Activated naive CD4-positive, alpha-beta T cell treated with anti-CD3 and anti-CD28 coated beads, Interleukin-2, amount 50 U/mL, for 16 hours (primary cell): ENCODE results near the gene ACTL8.

Experiments used
- DNase-seq: peaks from one replicate; pipeline ENCODE4 v3.0.0-alpha.2; 2020

ACTL8 gene

GRCh38 chr1:17772615-17773212 lies 17.6 kb downstream of the ACTL8 start:
- no peak for DNase-seq

- no peak for DNase-seq
Measured at GRCh38 chr1:17773591-17774326, 18.6 kb downstream of the ACTL8 start.

GRCh38 chr1:17774452-17774851 lies 19.3 kb downstream of the ACTL8 start:
- DNase-seq: no peak

DNA sequence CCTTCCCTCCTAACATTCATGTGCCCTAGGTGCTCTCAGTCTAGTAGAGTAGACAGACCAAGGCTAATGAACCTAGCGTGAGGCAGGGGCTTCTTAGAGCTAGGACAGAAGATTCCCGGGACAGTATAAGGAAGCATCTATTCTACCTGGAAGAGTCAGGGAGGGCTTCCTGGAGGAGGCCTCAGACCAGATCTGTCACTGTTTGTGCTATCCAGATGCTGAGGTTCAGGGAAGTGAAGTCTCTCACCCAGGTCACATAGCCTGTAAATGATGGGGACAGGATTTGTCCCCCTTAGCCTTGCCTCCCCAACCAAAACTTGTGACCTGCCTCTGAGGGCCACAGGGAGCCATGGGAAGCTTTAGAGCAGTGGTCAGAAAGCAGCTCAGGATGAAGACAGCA lies 20.7 kb downstream of the ACTL8 start:
- no peak for DNase-seq

DNA sequence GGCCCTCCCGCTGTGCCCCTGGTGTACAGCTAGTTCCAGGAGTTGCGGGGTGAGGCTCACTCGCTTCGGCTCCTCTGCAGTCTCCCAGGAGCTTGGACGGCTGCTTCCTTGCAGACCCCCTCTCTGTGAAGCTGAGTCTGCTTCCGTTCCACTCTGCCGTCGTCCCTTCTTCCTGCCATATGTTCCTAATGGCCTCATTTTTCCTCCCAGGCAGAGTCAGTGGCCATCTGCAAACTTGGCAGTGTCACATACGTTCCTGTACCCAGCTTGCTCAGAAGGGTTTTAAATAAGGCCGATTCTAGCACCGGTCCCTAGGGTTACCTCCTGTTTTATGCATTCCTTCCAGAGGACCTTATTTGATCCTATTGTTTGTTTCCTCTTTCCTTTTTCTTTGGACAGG lies 21.3 kb downstream of the ACTL8 start:
- DNase-seq: no peak

GRCh38 chr1:17777330-17777729 lies 22.2 kb downstream of the ACTL8 start:
- DNase-seq: no peak

DNA sequence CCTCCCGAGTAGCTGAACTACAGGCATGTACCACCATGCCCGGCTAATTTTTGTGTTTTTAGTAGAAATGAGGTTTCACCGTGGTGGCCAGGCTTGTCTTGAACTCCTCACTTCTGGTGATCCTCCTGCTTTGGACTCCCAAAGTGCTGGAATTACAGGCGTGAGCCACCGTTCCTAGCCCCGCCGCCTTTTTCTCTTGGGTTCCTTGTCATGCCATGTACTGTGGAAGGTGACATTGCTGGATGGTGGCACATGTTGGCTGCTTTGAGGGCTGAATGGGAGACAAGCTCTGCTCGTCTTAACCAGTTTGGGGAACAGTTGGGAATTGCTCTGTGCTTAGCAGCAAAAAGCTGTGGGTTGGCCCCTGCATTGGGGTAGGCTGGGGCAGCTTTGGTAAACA lies 22.7 kb downstream of the ACTL8 start:
- DNase-seq: no peak

- DNase-seq: no peak
Measured at GRCh38 chr1:17780916-17781315, 25.8 kb downstream of the ACTL8 start.

DNA sequence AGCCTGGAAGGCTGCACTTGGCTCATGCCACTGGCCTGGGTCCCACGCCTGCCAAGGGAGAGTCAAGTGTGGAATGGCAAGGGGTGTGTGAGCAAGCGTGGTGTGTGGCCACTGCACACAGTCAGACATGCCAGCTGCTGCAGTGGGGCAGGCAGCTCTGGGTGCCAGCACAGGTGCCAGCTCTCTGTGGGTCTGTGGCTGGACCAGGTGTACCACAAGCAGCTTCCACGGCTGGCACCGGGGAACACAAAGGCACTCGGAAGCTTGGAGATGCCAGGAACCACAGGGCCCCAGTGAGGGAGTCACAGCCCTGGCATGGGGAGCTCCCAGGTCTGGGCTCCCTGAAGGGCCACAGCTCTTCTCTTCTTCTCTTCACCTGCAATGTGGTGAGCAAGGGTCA lies 34.8 kb downstream of the ACTL8 start:
- DNase-seq: no peak

DNA sequence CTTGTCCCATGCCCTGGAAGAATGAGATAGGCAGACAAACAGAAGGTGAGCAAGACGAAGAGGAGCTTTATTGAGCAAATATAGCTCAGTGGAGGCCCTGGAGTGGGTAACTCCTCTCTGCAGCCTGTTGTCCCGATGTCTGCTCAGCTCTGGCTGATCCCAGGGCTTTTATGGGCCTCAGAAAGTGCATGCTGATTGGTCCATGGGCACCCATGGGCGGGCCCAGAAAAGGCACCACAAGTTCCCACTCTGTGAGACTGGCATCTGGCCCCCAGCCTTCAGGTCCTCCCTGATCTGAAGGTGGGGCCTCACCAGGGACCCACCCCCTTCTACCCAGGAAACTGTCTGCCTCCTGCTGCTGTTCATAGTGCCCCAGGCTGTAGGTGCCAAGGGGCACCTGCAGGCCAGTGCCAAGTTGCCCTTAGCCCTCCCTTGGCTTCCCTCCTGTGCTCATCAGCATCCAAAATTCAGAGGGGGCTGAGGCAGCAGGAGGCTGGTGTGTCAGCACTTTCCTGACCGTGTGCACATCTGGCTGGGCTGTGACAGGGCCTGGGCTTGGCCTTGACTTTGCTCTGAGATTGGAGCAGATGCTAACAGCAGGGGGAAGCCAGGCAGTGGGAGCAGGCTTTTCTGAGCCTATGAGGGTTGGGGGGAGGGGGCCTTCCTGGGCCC lies 35.4 kb downstream of the ACTL8 start:
- DNase-seq: no peak

- DNase-seq: no peak
Measured at GRCh38 chr1:17791055-17791390, 35.9 kb downstream of the ACTL8 start.

- no peak for DNase-seq
Measured at GRCh38 chr1:17791480-17791879, 36.3 kb downstream of the ACTL8 start.

DNA sequence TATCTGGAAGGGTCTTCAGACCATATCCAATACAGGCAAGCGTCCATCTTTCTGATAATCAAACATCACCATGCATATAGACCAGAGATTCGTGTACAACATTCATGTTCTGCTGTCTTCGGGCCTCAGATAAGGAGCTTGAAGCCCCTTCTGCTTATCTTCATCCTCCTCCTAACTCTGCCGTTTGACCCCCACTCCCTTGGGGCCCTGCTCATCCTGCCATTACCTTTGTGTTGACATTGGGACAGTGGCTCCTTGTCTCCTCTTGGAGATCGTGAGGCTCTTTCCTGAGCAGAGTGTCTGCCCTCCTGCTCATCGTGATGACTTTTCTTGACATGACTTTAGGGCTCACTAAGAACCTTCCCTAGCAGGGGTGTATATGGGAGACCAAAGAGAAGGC lies 37.3 kb downstream of the ACTL8 start:
- DNase-seq: no peak

DNA sequence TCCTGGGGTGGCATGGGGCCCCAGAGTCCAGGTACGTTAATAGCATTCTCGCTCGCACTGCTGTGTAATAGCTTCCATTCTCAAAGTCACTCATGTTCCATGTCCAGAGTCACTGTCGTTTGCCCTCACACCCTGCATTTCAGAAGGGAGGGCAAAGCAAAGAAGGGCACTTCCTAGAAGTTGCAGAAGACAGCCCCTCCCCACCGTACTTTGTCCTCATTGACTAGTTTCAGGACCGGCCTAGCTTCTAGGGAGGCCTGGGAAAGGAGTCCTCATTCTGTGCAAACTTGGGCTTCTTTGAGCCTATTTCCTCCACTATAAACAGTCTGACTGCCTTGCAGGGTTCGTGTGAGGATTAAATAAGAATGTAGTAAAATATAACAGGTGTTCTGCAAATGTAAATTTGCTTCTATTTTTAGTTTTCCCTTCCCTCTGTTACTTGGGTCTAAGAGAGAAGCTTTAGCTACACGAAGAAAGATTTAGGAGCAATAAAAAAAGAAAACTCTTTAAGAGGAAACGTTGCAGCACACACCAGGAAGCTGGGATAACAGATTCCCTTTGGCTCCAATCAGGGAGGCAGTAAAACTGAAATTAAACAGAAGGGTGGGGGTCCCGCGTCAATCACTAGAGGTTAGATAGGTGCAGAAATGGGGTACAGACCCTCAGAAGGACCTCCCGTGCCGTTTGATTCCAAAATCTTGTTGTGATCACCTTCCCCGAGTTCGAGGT lies 40.1 kb downstream of the ACTL8 start:
- DNase-seq: no peak

GRCh38 chr1:17795836-17796645 lies 40.9 kb downstream of the ACTL8 start:
- no peak for DNase-seq

DNA sequence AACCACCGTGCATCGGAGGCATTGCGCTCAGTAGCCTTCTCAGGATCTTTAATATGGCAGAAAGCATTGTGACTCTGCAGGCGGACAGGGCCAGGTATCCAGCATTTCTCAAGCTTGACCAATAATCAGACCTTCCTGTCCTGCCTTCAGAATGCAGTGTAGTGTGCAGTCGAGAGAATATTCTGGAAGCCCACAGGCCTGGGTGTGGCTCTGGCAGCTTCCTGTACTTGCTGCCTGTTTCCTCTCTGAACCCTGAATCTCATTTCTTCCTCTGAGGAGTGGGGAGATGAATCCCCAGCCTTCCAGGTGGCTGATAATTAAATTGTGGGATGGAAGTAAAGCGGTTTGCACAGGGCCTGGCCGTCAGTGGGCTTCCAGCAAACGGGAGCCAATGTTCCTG lies 42.3 kb downstream of the ACTL8 start:
- no peak for DNase-seq

DNA sequence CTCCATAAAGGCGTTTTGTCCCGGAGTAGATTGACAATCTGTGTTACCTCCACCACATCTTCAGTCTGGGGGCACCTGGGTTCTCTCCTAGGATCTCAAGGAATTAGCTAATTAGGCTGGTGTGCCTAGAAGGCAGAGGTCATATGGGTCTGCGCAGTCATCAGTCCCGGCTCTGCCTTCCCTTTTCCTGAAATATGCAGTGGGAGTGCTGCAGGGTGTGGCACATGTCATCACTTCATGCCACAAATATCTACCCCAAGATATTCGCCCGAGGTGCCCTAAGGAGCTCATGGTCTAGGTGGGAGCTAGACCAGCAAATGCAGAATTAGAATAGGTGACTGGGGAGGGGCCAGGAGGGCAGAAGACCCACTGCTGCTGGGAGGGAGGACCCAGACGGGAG lies 42.9 kb downstream of the ACTL8 start:
- no peak for DNase-seq

GRCh38 chr1:17798799-17799382 lies 43.8 kb downstream of the ACTL8 start:
- DNase-seq: no peak

GRCh38 chr1:17799642-17800041 lies 44.5 kb downstream of the ACTL8 start:
- no peak for DNase-seq

DNA sequence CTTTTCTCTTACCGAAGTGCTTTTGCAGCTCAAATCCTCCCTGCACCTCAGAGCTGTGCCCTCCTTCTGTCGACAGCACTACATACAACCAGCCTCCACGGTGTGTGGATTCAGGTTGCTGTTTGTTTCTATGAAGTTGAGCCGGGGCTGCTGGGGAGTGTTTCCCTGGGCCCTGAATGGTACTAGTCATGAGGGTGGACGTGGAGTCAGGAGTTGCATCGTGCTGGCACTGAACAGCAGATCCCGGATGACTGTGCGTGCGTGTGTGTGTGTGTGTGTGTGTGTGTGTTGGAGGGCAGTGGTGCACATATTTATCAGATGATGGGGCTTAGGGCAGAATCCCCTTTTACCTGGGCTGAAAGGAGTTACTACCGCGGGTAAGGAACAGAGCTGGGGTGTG lies 47.0 kb downstream of the ACTL8 start:
- DNase-seq: no peak

- no peak for DNase-seq
Measured at GRCh38 chr1:17802945-17803344, 47.8 kb downstream of the ACTL8 start.

DNA sequence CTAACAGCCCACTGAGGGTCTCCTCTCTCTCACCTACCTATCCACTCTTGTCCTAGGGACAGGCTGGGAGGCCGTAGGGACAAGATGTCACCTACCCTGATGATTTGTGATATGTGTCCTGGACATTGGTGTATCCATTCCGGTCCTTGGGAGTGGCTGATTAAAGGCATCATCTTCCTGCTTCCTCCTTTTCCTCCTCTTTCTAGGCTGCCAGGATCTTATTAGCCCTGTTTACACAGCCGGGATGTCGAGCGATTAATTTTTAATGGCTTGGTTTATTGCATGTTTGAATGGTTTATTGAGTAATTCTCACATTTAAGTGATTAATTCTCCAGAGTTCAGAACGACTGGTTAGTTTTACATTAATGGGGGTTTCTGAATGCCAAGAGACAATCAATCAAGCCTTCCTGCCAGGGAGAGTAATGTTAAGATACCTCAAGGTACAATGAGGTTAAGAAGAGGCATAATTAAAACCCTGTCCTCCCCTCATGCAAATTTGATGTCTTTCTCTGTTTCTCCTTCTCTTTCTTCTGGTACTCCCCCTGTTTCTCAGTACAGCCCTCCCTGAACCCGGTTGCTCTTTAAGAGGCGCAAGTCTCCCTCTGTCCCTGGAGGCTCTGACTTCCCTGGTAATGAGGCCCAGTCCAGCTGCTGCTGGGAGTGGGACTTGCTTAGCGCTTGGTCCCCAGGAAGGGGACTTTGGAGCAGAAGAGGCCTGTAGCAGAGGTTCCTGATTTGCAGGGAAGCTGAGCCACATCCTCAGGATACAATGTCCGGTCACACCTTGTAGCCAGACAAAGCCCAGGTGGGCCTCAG lies 50.9 kb downstream of the ACTL8 start:
- DNase-seq: no peak
